HG03378 (cell line): Measurements from ENCODE around the gene NXPH4.

Source experiments
- ATAC-seq: cut with Tn5 transposase; IDR thresholded peaks from one replicate; pipeline ENCODE4 v1.9.1; 2021; ENCODE audit warnings: mild to moderate bottlenecking, moderate library complexity; ENCODE audit not compliant: unreplicated experiment

Gene NXPH4

GRCh38 chr12:57216014-57216911 lies at the start of gene NXPH4:
NXPH4 (plus strand) TSS chr12:57216794; CDS start chr12:57216970, 176 bp downstream.
- no peak for ATAC-seq

- no peak for ATAC-seq
These were observed 49.6 kb upstream of the NXPH4 start for GRCh38 chr12:57166971-57167371.

- no peak for ATAC-seq
These were observed 48.5 kb upstream of the NXPH4 start for GRCh38 chr12:57168058-57168457.

GRCh38 chr12:57169046-57169795 lies 47.4 kb upstream of the NXPH4 start:
- ATAC-seq, result no peak

- ATAC-seq, result no peak
These were observed 46.6 kb upstream of the NXPH4 start for GRCh38 chr12:57169969-57170368.

- ATAC-seq, result no peak
These were observed 46.2 kb upstream of the NXPH4 start for GRCh38 chr12:57170408-57170807.

GRCh38 chr12:57170927-57171326 lies 45.7 kb upstream of the NXPH4 start:
- ATAC-seq, result no peak

GRCh38 chr12:57171668-57172067 lies 44.9 kb upstream of the NXPH4 start:
- ATAC-seq, result no peak

- ATAC-seq, result no peak
These were observed 43.5 kb upstream of the NXPH4 start for GRCh38 chr12:57173089-57173488.

GRCh38 chr12:57173683-57174082 lies 42.9 kb upstream of the NXPH4 start:
- ATAC-seq, result no peak

- ATAC-seq, result no peak
These were observed 41.0 kb upstream of the NXPH4 start for GRCh38 chr12:57175428-57176138.

GRCh38 chr12:57176139-57176477 lies 40.5 kb upstream of the NXPH4 start:
- no peak for ATAC-seq

GRCh38 chr12:57176846-57177245 lies 39.7 kb upstream of the NXPH4 start:
- ATAC-seq, result no peak

- no peak for ATAC-seq
These were observed 39.2 kb upstream of the NXPH4 start for GRCh38 chr12:57177354-57177753.

- ATAC-seq, result no peak
These were observed 38.4 kb upstream of the NXPH4 start for GRCh38 chr12:57178213-57178612.

- no peak for ATAC-seq
These were observed 37.1 kb upstream of the NXPH4 start for GRCh38 chr12:57179331-57180086.

- no peak for ATAC-seq
These were observed 36.1 kb upstream of the NXPH4 start for GRCh38 chr12:57180321-57180989.

- ATAC-seq, result no peak
These were observed 35.5 kb upstream of the NXPH4 start for GRCh38 chr12:57181072-57181471.

- no peak for ATAC-seq
These were observed 34.9 kb upstream of the NXPH4 start for GRCh38 chr12:57181561-57182155.
